H1 (cell line): ENCODE data around the gene OXER1. TPM values are rescaled to one million over a fixed set of nuclear protein-coding genes. Genes with fewer than 3 reads are reported as not detected.

Experiments used
- CTCF ChIA-PET: fragments of 300-600 bp; sonication (Branson Sonifier 250); formaldehyde crosslinking; loops from one replicate; lab custom pipeline; 2021; ENCODE audit not compliant: partially characterized antibody; lab: Charles Lee
- POLR2A ChIA-PET: fragments of 300-600 bp; sonication (Branson Sonifier 250); formaldehyde crosslinking; loops from one replicate; lab custom pipeline; 2021; ENCODE audit warnings: inconsistent platforms; ENCODE audit not compliant: partially characterized antibody; lab: Charles Lee
- DNase-seq, 2 experiments: peaks; one replicate each; pipeline versions ENCODE4 v3.0.0 to v3.0.0-alpha.2; 2010 to 2022; ENCODE audit warnings: low spot score in 2 of 2, low read depth in 1 of 2, mixed read lengths in 1 of 2
- FAIRE-seq: peaks from 2 replicates; lab custom pipeline; 2011; peaks lifted over from hg19 to GRCh38; lab: Jason Lieb, UNC
- H2AFZ ChIP-seq: 2 replicates; pipeline ENCODE4 v1.8.1; 2012; ENCODE audit warnings: low read length, inconsistent platforms
- H2AK5ac ChIP-seq: 2 replicates; pipeline ENCODE4 v1.6.1; 2013; ENCODE audit warnings: low read depth, low read length
- H2BK120ac ChIP-seq: replicated peaks from 2 replicates; pipeline ENCODE3; 2013; ENCODE audit warnings: low read depth, low read length, inconsistent platforms
- H2BK12ac ChIP-seq: 2 replicates; pipeline ENCODE4 v1.6.1; 2013; ENCODE audit warnings: low read depth, low read length
- H2BK15ac ChIP-seq: 2 replicates; pipeline ENCODE4 v1.6.1; 2013; ENCODE audit warnings: low read length
- H2BK20ac ChIP-seq: 2 replicates; pipeline ENCODE4 v1.6.1; 2013; ENCODE audit warnings: low read length
- H2BK5ac ChIP-seq: 2 replicates; pipeline ENCODE4 v1.6.1; 2013; ENCODE audit warnings: low read depth, low read length
- H3K14ac ChIP-seq: 2 replicates; pipeline ENCODE4 v1.6.1; 2013; ENCODE audit warnings: inconsistent platforms; ENCODE audit not compliant: insufficient read length
- H3K18ac ChIP-seq: 2 replicates; pipeline ENCODE4 v1.6.1; 2013; ENCODE audit warnings: low read length; ENCODE audit errors: extremely low read depth
- H3K23ac ChIP-seq: 2 replicates; pipeline ENCODE4 v1.6.1; 2013; ENCODE audit warnings: inconsistent platforms; ENCODE audit not compliant: insufficient read length
- H3K23me2 ChIP-seq: 2 replicates; pipeline ENCODE4 v1.6.1; 2013; ENCODE audit warnings: low read depth, low read length
- H3K27ac ChIP-seq: 2 replicates; pipeline ENCODE4 v1.6.1; 2011; ENCODE audit warnings: low read depth, low read length, inconsistent platforms
- H3K27me3 ChIP-seq, 4 experiments: replicated peaks in 1 of 4; 1 replicate in 1 of 4; 2 replicates in 3 of 4; pipeline versions ENCODE4 v1.6.1 to v1.8.1; 2011 to 2013; ENCODE audit warnings: low read length in 3 of 4, mild to moderate bottlenecking in 3 of 4, inconsistent platforms in 2 of 4, mixed read lengths in 2 of 4, moderate library complexity in 1 of 4; ENCODE audit not compliant: control insufficient read depth in 3 of 4, insufficient read depth in 3 of 4; ENCODE audit errors: extremely low read depth in 1 of 4
- H3K36me3 ChIP-seq, 4 experiments: 2 replicates each; pipeline versions ENCODE4 v1.6.1 to v1.8.1; 2011 to 2013; ENCODE audit warnings: mild to moderate bottlenecking in 4 of 4, low read length in 3 of 4, moderate library complexity in 2 of 4, control low read depth in 1 of 4, inconsistent platforms in 1 of 4; ENCODE audit not compliant: insufficient read depth in 4 of 4, control insufficient read depth in 2 of 4
- H3K4ac ChIP-seq: replicated peaks from 2 replicates; pipeline ENCODE3; 2013; ENCODE audit warnings: low read length, low read depth, mixed read lengths, inconsistent platforms; ENCODE audit not compliant: insufficient read length
- H3K4me1 ChIP-seq, 4 experiments: replicated peaks in 1 of 4; 1 replicate in 1 of 4; 2 replicates in 3 of 4; pipeline versions ENCODE4 v1.6.1 to v1.8.1; 2011 to 2013; ENCODE audit warnings: low read length in 3 of 4, inconsistent platforms in 2 of 4, mixed read lengths in 1 of 4; ENCODE audit not compliant: insufficient read depth in 4 of 4, control insufficient read depth in 3 of 4
- H3K4me2 ChIP-seq, 2 experiments: 2 replicates each; pipeline versions ENCODE4 v1.6.1 to v1.8.1; 2011 to 2013; ENCODE audit warnings: low read depth in 2 of 2, low read length in 2 of 2, control low read depth in 1 of 2, inconsistent platforms in 1 of 2, mild to moderate bottlenecking in 1 of 2; ENCODE audit not compliant: insufficient read depth in 1 of 2
- H3K4me3 ChIP-seq, 4 experiments: fragments of 200-600, 300-600 bp in 1 of 4; sonication (generic), shearing (Covaris generic), sonication (Bioruptor Twin) in 1 of 4; 2 replicates each; pipeline versions ENCODE4 v1.5.1 to v1.8.1; 2011 to 2016; ENCODE audit warnings: low read length in 4 of 4, low read depth in 3 of 4, control low read depth in 2 of 4, inconsistent platforms in 2 of 4, mild to moderate bottlenecking in 2 of 4, mixed read lengths in 1 of 4, moderate library complexity in 1 of 4; ENCODE audit not compliant: insufficient read depth in 2 of 4; ENCODE audit errors: extremely low read depth in 1 of 4
- H3K56ac ChIP-seq: replicated peaks from 2 replicates; pipeline ENCODE3; 2013; ENCODE audit warnings: low read depth, mild to moderate bottlenecking, mixed read lengths, low read length, inconsistent platforms; ENCODE audit not compliant: insufficient read length
- H3K79me1 ChIP-seq: 2 replicates; pipeline ENCODE4 v1.6.1; 2013; ENCODE audit warnings: low read depth, low read length, control low read depth
- H3K79me2 ChIP-seq, 2 experiments: 2 replicates each; pipeline versions ENCODE4 v1.6.1 to v1.8.1; 2012 to 2013; ENCODE audit warnings: low read length in 2 of 2, mild to moderate bottlenecking in 2 of 2, inconsistent platforms in 1 of 2; ENCODE audit not compliant: insufficient read depth in 2 of 2, control insufficient read depth in 1 of 2
- H3K9ac ChIP-seq, 4 experiments: replicated peaks in 1 of 4; 1 replicate in 1 of 4; 2 replicates in 3 of 4; pipeline versions ENCODE4 v1.6.1 to v1.8.1; 2011 to 2013; ENCODE audit warnings: low read depth in 3 of 4, low read length in 3 of 4, control low read depth in 2 of 4, mild to moderate bottlenecking in 2 of 4, moderate library complexity in 2 of 4, inconsistent platforms in 1 of 4; ENCODE audit errors: extremely low read depth in 1 of 4
- H3K9me3 ChIP-seq, 2 experiments: 2 replicates each; pipeline versions ENCODE4 v1.6.1 to v1.8.1; 2012 to 2013; ENCODE audit warnings: mild to moderate bottlenecking in 2 of 2, moderate library complexity in 2 of 2, control low read depth in 1 of 2, inconsistent platforms in 1 of 2, low read depth in 1 of 2, low read length in 1 of 2, mixed read lengths in 1 of 2; ENCODE audit not compliant: insufficient read depth in 2 of 2
- H4K20me1 ChIP-seq, 2 experiments: replicated peaks in 1 of 2; 2 replicates each; pipeline versions ENCODE3 to v1.8.1; 2011 to 2013; ENCODE audit warnings: inconsistent platforms in 2 of 2, low read length in 2 of 2, mild to moderate bottlenecking in 1 of 2; ENCODE audit not compliant: insufficient read depth in 2 of 2, control insufficient read depth in 1 of 2
- H4K5ac ChIP-seq: 2 replicates; pipeline ENCODE4 v1.6.1; 2013; ENCODE audit warnings: low read length, low read depth, mixed read lengths, inconsistent platforms; ENCODE audit not compliant: insufficient read length
- H4K8ac ChIP-seq: 2 replicates; pipeline ENCODE4 v1.8.0; 2013; ENCODE audit warnings: mild to moderate bottlenecking, moderate library complexity, low read length, inconsistent platforms; ENCODE audit not compliant: insufficient read depth; ENCODE audit errors: extremely low read depth
- H4K91ac ChIP-seq: replicated peaks from 2 replicates; pipeline ENCODE3; 2013; ENCODE audit warnings: low read length, mixed read lengths, inconsistent platforms; ENCODE audit not compliant: insufficient read length
- KDM5A ChIP-seq: fragments of 200-600 bp; IDR thresholded peaks from 2 replicates; pipeline ENCODE4 v1.7.1; 2012; ENCODE audit warnings: mild to moderate bottlenecking, low read length, inconsistent platforms, mixed read lengths
- WGBS, 2 experiments: shearing (Covaris generic) in 1 of 2; methylation state at CpG; one replicate each; pipeline versions ENCODE4 v1.1.6 to v1.1.7; 2013 to 2015; ENCODE audit warnings: low lambda C conversion rate in 2 of 2, mixed read lengths in 2 of 2, inconsistent platforms in 1 of 2, low coverage in 1 of 2, missing lambda C conversion rate in 1 of 2; ENCODE audit not compliant: insufficient replicate concordance in 2 of 2, insufficient coverage in 1 of 2, insufficient read length in 1 of 2; ENCODE audit errors: extremely low coverage in 1 of 2, missing lambda C conversion rate in 1 of 2; 5-methylcytosine and 5-hydroxymethylcytosine counted together
- polyA plus RNA-seq, 7 experiments: library from polyadenylated mRNA; depleted of rRNA in 3 of 7; stranded (reverse) in 5 of 7; unstranded in 2 of 7; fragments of >200 nt in 5 of 7; fragments of 200-250 nt in 2 of 7; gene quantifications; 1 replicate in 5 of 7; 2 replicates in 1 of 7; 4 replicates in 1 of 7; pipeline versions ENCODE4 v1.2.1 to v1.2.3, GENCODE V29; 2011 to 2013; ENCODE audit warnings: missing spikeins in 2 of 7, mixed read lengths in 2 of 7
- total RNA-seq: library from RNA; stranded (reverse); fragmentation: NEBNext Ultra II Directional; extraction: Animal tissue kit (Norgen Biotek cat#: 25700); gene quantifications from 2 replicates; pipeline ENCODE4 v1.2.1, GENCODE V29; 2021

OXER1 gene
- total and polyA plus RNA-seq, 2 of the 8 experiments (the other 6 are each of a cell fraction or from before 2014, with no cell fraction given): 1.2 to 2.9 TPM

DNA sequence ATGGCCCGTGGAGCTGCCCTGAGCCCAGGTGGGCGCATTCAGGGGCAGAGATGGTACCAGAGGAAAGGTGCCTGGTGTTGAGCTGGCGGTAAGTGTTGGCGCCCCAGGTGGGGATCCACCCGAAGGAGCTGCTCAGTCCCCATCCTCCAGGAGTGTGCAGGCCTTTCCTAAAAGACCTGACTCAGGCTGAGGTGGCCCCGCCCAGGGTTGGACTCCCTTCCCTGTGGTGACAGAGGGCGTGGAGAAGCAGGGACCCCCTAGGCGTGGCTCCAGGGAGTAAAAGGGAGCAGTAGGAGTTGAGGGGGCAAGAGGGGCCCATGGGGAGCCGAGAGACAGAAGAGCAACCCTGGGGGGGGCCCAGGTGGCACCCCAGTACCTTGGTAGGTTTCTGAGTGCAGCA is 2.4 kb downstream of the OXER1 start:
- ChIA-PET POLR2A (interaction anchor here (1.9 kb wide), 1 partner anchor 9 kb away, joined by 4 read pairs; no protein-coding TSS in a partner anchor), CTCF (interaction anchor here (0.9 kb wide), 1 partner anchor 10 kb away, joined by 3 read pairs; no protein-coding TSS in a partner anchor)
- H3K79me1 ChIP-seq: no peaks in the 10 kb centered on the region; the same call in 1 of the 2 replicates
- TF ChIP-seq KDM5A: no peak
- H2AFZ ChIP-seq: no peak overlapping the region
- no peak overlapping the region for H3K4ac ChIP-seq
- FAIRE-seq (no peak), DNase-seq (no peak)
- peaks cover 0 to 3% (median 0%) of the 10 kb centered on the region in 4 experiments; a peak in 1 of 7 replicates for H3K4me1 ChIP-seq
- no peak overlapping the region for H3K23ac ChIP-seq
- H3K9ac ChIP-seq: no peak overlapping the region
- H3K4me2 ChIP-seq: no peak overlapping the region
- H3K4me3 ChIP-seq: no peak overlapping the region
- H3K14ac ChIP-seq: no peak overlapping the region
- no peak overlapping the region for H2BK12ac ChIP-seq
- no peak overlapping the region for H3K56ac ChIP-seq
- no peaks in the 10 kb centered on the region for H3K9me3 ChIP-seq
- no peaks in the 10 kb centered on the region for H4K20me1 ChIP-seq
- H3K18ac ChIP-seq: no peak overlapping the region
- no peaks in the 10 kb centered on the region for H3K23me2 ChIP-seq
- no peak overlapping the region for H2BK20ac ChIP-seq
- WGBS, 2 experiments: 87% methylated on average over 9 of the region's 9 CpGs; no CpG with 5 or more reads in 1 of the 2 experiments
- H3K27me3 ChIP-seq: no peaks in the 10 kb centered on the region
- no peak overlapping the region for H4K5ac ChIP-seq
- no peaks in the 10 kb centered on the region for H3K79me2 ChIP-seq
- H3K36me3 ChIP-seq: no peaks in the 10 kb centered on the region; a peak in 2 of 8 replicates
- no peak overlapping the region for H4K8ac ChIP-seq
- no peak overlapping the region for H2BK120ac ChIP-seq
- no peak overlapping the region for H4K91ac ChIP-seq
- H3K27ac ChIP-seq: no peak overlapping the region; the same call in 1 of the 2 replicates
- H2AK5ac ChIP-seq: 0 out of 2 replicates have a peak overlapping the region, but pooled peaks have one; percentile 19
- H2BK15ac ChIP-seq: no peak overlapping the region
- H2BK5ac ChIP-seq: 0 out of 2 replicates have a peak overlapping the region, but pooled peaks have one; percentile 66
